ENCODE data around the gene CD1B. TPM values are rescaled to one million over a fixed set of nuclear protein-coding genes. Genes with fewer than 3 reads are reported as not detected.
"Not testable (repeated sequence)": the region's sequence is repeated elsewhere in the genome, so short reads cannot be mapped to it uniquely, and the experiment has no call there.

The CD1B gene
- not detected for polyA plus RNA-seq (2013, experiment 1 of 2)
- polyA plus RNA-seq (2013, experiment 2 of 2): not detected

GRCh38 chr1:158331481-158332150 is at the start of gene CD1B:
TSS of gene CD1B (minus strand) at chr1:158331531. CDS start at chr1:158331423, 108 bp downstream.
- H3K27me3 ChIP-seq (ENCODE audit: control insufficient read depth in 3 of 3, insufficient read depth in 3 of 3, low read depth in 1 of 3, low read length in 3 of 3): no peaks in the 10 kb centered on the region
- no peak within 1 kb of the TSS for H2AFZ ChIP-seq (ENCODE audit: low read length)
- no peak within 1 kb of the TSS for H3K23ac ChIP-seq (ENCODE audit: low read depth, low read length, poor library complexity)
- H3K14ac ChIP-seq (ENCODE audit: low read length): no peak within 1 kb of the TSS
- no peaks in the 10 kb centered on the region for H3K79me1 ChIP-seq (ENCODE audit: low read depth, low read length)
- DNase-seq (ENCODE audit: low spot score): no peak
- no peak within 1 kb of the TSS for H3K4me3 ChIP-seq (ENCODE audit: low read length in 2 of 2)
- no peaks in the 10 kb centered on the region for H3K4me1 ChIP-seq (ENCODE audit: control insufficient read depth in 2 of 2, insufficient read depth in 1 of 2, low read depth in 1 of 2, low read length in 2 of 2)
- no peak within 1 kb of the TSS for H2AK5ac ChIP-seq (ENCODE audit: low read depth, low read length)
- H2BK120ac ChIP-seq (ENCODE audit: low read depth, low read length): no peak within 1 kb of the TSS
- H2BK15ac ChIP-seq (ENCODE audit: low read length): no peak within 1 kb of the TSS
- no peak within 1 kb of the TSS for H3K4ac ChIP-seq (ENCODE audit: low read length)
- no peak within 1 kb of the TSS for H3K4me2 ChIP-seq (ENCODE audit: insufficient read depth, low read length, poor library complexity, severe bottlenecking)
- no peak within 1 kb of the TSS for H3K9ac ChIP-seq (ENCODE audit: low read depth, low read length, poor library complexity)
- no peaks in the 10 kb centered on the region for H3K9me3 ChIP-seq (replicated peaks in 1 of 2; ENCODE audit: control insufficient read depth in 2 of 2, insufficient read depth in 1 of 2, low read depth in 1 of 2, low read length in 2 of 2)
- WGBS, 2 donors (ENCODE audit: extremely low coverage in 2 of 2, insufficient read length in 2 of 2, insufficient replicate concordance in 1 of 2): no CpG with 5 or more reads among the region's 2 CpGs
- H3K27ac ChIP-seq (replicated peaks; ENCODE audit: low read length): no peak within 1 kb of the TSS
- H4K8ac ChIP-seq (ENCODE audit: low read depth, low read length): no peak within 1 kb of the TSS
- H3K36me3 ChIP-seq (replicated peaks in 1 of 2; ENCODE audit: control insufficient read depth in 2 of 2, insufficient read depth in 2 of 2, low read length in 2 of 2): no peaks in the 10 kb centered on the region
- H4K91ac ChIP-seq (ENCODE audit: low read depth, low read length, poor library complexity): no peak within 1 kb of the TSS
- no peak within 1 kb of the TSS for H2BK5ac ChIP-seq (ENCODE audit: low read length)
- no peak within 1 kb of the TSS for H2BK12ac ChIP-seq (ENCODE audit: low read length)
- H3K18ac ChIP-seq (ENCODE audit: low read length): no peak within 1 kb of the TSS

- Histone ChIP-seq H3K27ac (replicated peaks; ENCODE audit: low read length) (no peak overlapping the region), H3K14ac (ENCODE audit: low read length) (no peak overlapping the region), H2BK5ac (ENCODE audit: low read length) (no peak overlapping the region), H2BK12ac (ENCODE audit: low read length) (no peak overlapping the region), H3K4me2 (ENCODE audit: insufficient read depth, low read length, poor library complexity, severe bottlenecking) (no peak overlapping the region), H2BK15ac (ENCODE audit: low read length) (no peak overlapping the region), H3K9me3 (replicated peaks in 1 of 2; ENCODE audit: control insufficient read depth in 2 of 2, insufficient read depth in 1 of 2, low read depth in 1 of 2, low read length in 2 of 2) (peaks cover 0 to 4% of the 10 kb centered on the region in 2 donors), H2BK120ac (ENCODE audit: low read depth, low read length) (no peak overlapping the region), H2AFZ (ENCODE audit: low read length) (no peak overlapping the region), H3K79me1 (ENCODE audit: low read depth, low read length) (no peaks in the 10 kb centered on the region), H3K4ac (ENCODE audit: low read length) (no peak overlapping the region), H3K23ac (ENCODE audit: low read depth, low read length, poor library complexity) (no peak overlapping the region), H3K27me3 (ENCODE audit: control insufficient read depth in 3 of 3, insufficient read depth in 3 of 3, low read depth in 1 of 3, low read length in 3 of 3) (no peaks in the 10 kb centered on the region), H3K9ac (ENCODE audit: low read depth, low read length, poor library complexity) (no peak overlapping the region), H2AK5ac (ENCODE audit: low read depth, low read length) (no peak overlapping the region), H3K36me3 (replicated peaks in 1 of 2; ENCODE audit: control insufficient read depth in 2 of 2, insufficient read depth in 2 of 2, low read length in 2 of 2) (no peaks in the 10 kb centered on the region), H3K18ac (ENCODE audit: low read length) (no peak overlapping the region), H3K4me3 (ENCODE audit: low read length in 2 of 2) (no peak overlapping the region), H3K4me1 (ENCODE audit: control insufficient read depth in 2 of 2, insufficient read depth in 1 of 2, low read depth in 1 of 2, low read length in 2 of 2) (no peaks in the 10 kb centered on the region), H4K91ac (ENCODE audit: low read depth, low read length, poor library complexity) (no peak overlapping the region), H4K8ac (ENCODE audit: low read depth, low read length) (no peak overlapping the region)
- no CpG with 5 or more reads among the region's 1 CpG for WGBS, 2 donors (ENCODE audit: extremely low coverage in 2 of 2, insufficient read length in 2 of 2, insufficient replicate concordance in 1 of 2)
- no peak for DNase-seq (ENCODE audit: low spot score)
These were observed 43.5 kb upstream of the CD1B start for GRCh38 chr1:158374860-158375259.

GRCh38 chr1:158374101-158374500 is 42.8 kb upstream of the CD1B start:
- H3K18ac ChIP-seq (ENCODE audit: low read length); H3K14ac ChIP-seq (ENCODE audit: low read length); H3K4me1 ChIP-seq (ENCODE audit: control insufficient read depth in 2 of 2, insufficient read depth in 1 of 2, low read depth in 1 of 2, low read length in 2 of 2); H3K23ac ChIP-seq (ENCODE audit: low read depth, low read length, poor library complexity); H4K91ac ChIP-seq (ENCODE audit: low read depth, low read length, poor library complexity); H3K9me3 ChIP-seq (replicated peaks in 1 of 2; ENCODE audit: control insufficient read depth in 2 of 2, insufficient read depth in 1 of 2, low read depth in 1 of 2, low read length in 2 of 2); H3K79me1 ChIP-seq (ENCODE audit: low read depth, low read length); DNase-seq (ENCODE audit: low spot score); H2AFZ ChIP-seq (ENCODE audit: low read length); H3K36me3 ChIP-seq (replicated peaks in 1 of 2; ENCODE audit: control insufficient read depth in 2 of 2, insufficient read depth in 2 of 2, low read length in 2 of 2); H3K27me3 ChIP-seq (ENCODE audit: control insufficient read depth in 3 of 3, insufficient read depth in 3 of 3, low read depth in 1 of 3, low read length in 3 of 3); H3K4ac ChIP-seq (ENCODE audit: low read length); H2BK12ac ChIP-seq (ENCODE audit: low read length); H3K27ac ChIP-seq (replicated peaks; ENCODE audit: low read length); H2BK15ac ChIP-seq (ENCODE audit: low read length); H3K9ac ChIP-seq (ENCODE audit: low read depth, low read length, poor library complexity); H2BK120ac ChIP-seq (ENCODE audit: low read depth, low read length); H4K8ac ChIP-seq (ENCODE audit: low read depth, low read length); H3K4me3 ChIP-seq (ENCODE audit: low read length in 2 of 2); H3K4me2 ChIP-seq (ENCODE audit: insufficient read depth, low read length, poor library complexity, severe bottlenecking); H2AK5ac ChIP-seq (ENCODE audit: low read depth, low read length); H2BK5ac ChIP-seq (ENCODE audit: low read length): not testable (repeated sequence)
- no CpG with 5 or more reads among the region's 25 CpGs for WGBS, 2 donors (ENCODE audit: extremely low coverage in 2 of 2, insufficient read length in 2 of 2, insufficient replicate concordance in 1 of 2)

GRCh38 chr1:158371188-158371953 is 40.0 kb upstream of the CD1B start:
- Histone ChIP-seq H3K9me3 (replicated peaks in 1 of 2; ENCODE audit: control insufficient read depth in 2 of 2, insufficient read depth in 1 of 2, low read depth in 1 of 2, low read length in 2 of 2) (peaks cover 0 to 4% of the 10 kb centered on the region in 2 donors), H3K79me1 (ENCODE audit: low read depth, low read length) (no peaks in the 10 kb centered on the region), H2AK5ac (ENCODE audit: low read depth, low read length) (no peak overlapping the region), H3K18ac (ENCODE audit: low read length) (no peak overlapping the region), H3K4me3 (ENCODE audit: low read length in 2 of 2) (no peak overlapping the region), H3K36me3 (replicated peaks in 1 of 2; ENCODE audit: control insufficient read depth in 2 of 2, insufficient read depth in 2 of 2, low read length in 2 of 2) (no peaks in the 10 kb centered on the region), H3K4me1 (ENCODE audit: control insufficient read depth in 2 of 2, insufficient read depth in 1 of 2, low read depth in 1 of 2, low read length in 2 of 2) (no peaks in the 10 kb centered on the region), H2BK120ac (ENCODE audit: low read depth, low read length) (no peak overlapping the region), H2AFZ (ENCODE audit: low read length) (no peak overlapping the region), H3K23ac (ENCODE audit: low read depth, low read length, poor library complexity) (no peak overlapping the region), H3K27ac (replicated peaks; ENCODE audit: low read length) (no peak overlapping the region), H2BK12ac (ENCODE audit: low read length) (no peak overlapping the region), H3K4ac (ENCODE audit: low read length) (no peak overlapping the region), H3K9ac (ENCODE audit: low read depth, low read length, poor library complexity) (no peak overlapping the region), H2BK5ac (ENCODE audit: low read length) (no peak overlapping the region), H4K8ac (ENCODE audit: low read depth, low read length) (no peak overlapping the region), H3K4me2 (ENCODE audit: insufficient read depth, low read length, poor library complexity, severe bottlenecking) (no peak overlapping the region), H4K91ac (ENCODE audit: low read depth, low read length, poor library complexity) (no peak overlapping the region), H2BK15ac (ENCODE audit: low read length) (no peak overlapping the region), H3K27me3 (ENCODE audit: control insufficient read depth in 3 of 3, insufficient read depth in 3 of 3, low read depth in 1 of 3, low read length in 3 of 3) (no peaks in the 10 kb centered on the region), H3K14ac (ENCODE audit: low read length) (no peak overlapping the region)
- no CpG with 5 or more reads among the region's 6 CpGs for WGBS, 2 donors (ENCODE audit: extremely low coverage in 2 of 2, insufficient read length in 2 of 2, insufficient replicate concordance in 1 of 2)
- DNase-seq (ENCODE audit: low spot score): no peak
